ENCODE measurements around the gene MAP2K3.

Gene MAP2K3

GRCh38 chr17:21251337-21252010, 33.0 kb upstream of the MAP2K3 start:
- no peak for DNase-seq (ENCODE audit: insufficient read length, low spot score)
- TF ChIP-seq POU2F2 (IDR thresholded peaks at IDR 0.05; ENCODE audit: low read depth, low read length): no peak
- no peak for TF ChIP-seq TAF1 (IDR thresholded peaks at IDR 0.05; ENCODE audit: low read depth, low read length)
- TF ChIP-seq POLR2A (IDR thresholded peaks at IDR 0.05; ENCODE audit: low read depth, low read length): no peak
- TF ChIP-seq PAX5 (IDR thresholded peaks at IDR 0.05; ENCODE audit: insufficient read depth, low read length, severe bottlenecking): no peak
- TF ChIP-seq POLR2AphosphoS5 (IDR thresholded peaks at IDR 0.05; ENCODE audit: low read depth, low read length): no peak
- TF ChIP-seq SPI1 (IDR thresholded peaks at IDR 0.05; ENCODE audit: low read depth, low read length): no peak
- FAIRE-seq: no peak

- DNase-seq (ENCODE audit: insufficient read length, low spot score) (no peak), FAIRE-seq (no peak)
- TF ChIP-seq POU2F2 (IDR thresholded peaks at IDR 0.05; ENCODE audit: low read depth, low read length): no peak
- no peak for TF ChIP-seq PAX5 (IDR thresholded peaks at IDR 0.05; ENCODE audit: insufficient read depth, low read length, severe bottlenecking)
- TF ChIP-seq TAF1 (IDR thresholded peaks at IDR 0.05; ENCODE audit: low read depth, low read length): no peak
- no peak for TF ChIP-seq POLR2AphosphoS5 (IDR thresholded peaks at IDR 0.05; ENCODE audit: low read depth, low read length)
- no peak for TF ChIP-seq SPI1 (IDR thresholded peaks at IDR 0.05; ENCODE audit: low read depth, low read length)
- TF ChIP-seq POLR2A (IDR thresholded peaks at IDR 0.05; ENCODE audit: low read depth, low read length): no peak
Measured at GRCh38 chr17:21252289-21252795, 32.2 kb upstream of the MAP2K3 start.

- FAIRE-seq (peak; percentile 71), DNase-seq (ENCODE audit: insufficient read length, low spot score) (peak; percentile 86)
- TF ChIP-seq SPI1 (IDR thresholded peaks at IDR 0.05; ENCODE audit: low read depth, low read length) (no peak), POU2F2 (IDR thresholded peaks at IDR 0.05; ENCODE audit: low read depth, low read length) (no peak), POLR2AphosphoS5 (IDR thresholded peaks at IDR 0.05; ENCODE audit: low read depth, low read length) (no peak), POLR2A (IDR thresholded peaks at IDR 0.05; ENCODE audit: low read depth, low read length) (no peak), PAX5 (IDR thresholded peaks at IDR 0.05; ENCODE audit: insufficient read depth, low read length, severe bottlenecking) (no peak), TAF1 (IDR thresholded peaks at IDR 0.05; ENCODE audit: low read depth, low read length) (no peak)
Measured at GRCh38 chr17:21252796-21253645, 31.5 kb upstream of the MAP2K3 start, which contains the start of gene NATD1. NATD1 (minus strand) TSS chr17:21253410; CDS start chr17:21253264, 146 bp downstream.

GRCh38 chr17:21253646-21254441, 30.7 kb upstream of the MAP2K3 start:
- TF ChIP-seq POLR2AphosphoS5 (IDR thresholded peaks at IDR 0.05; ENCODE audit: low read depth, low read length) (no peak), TAF1 (IDR thresholded peaks at IDR 0.05; ENCODE audit: low read depth, low read length) (no peak), POLR2A (IDR thresholded peaks at IDR 0.05; ENCODE audit: low read depth, low read length) (no peak)
- no peak for DNase-seq (ENCODE audit: insufficient read length, low spot score)
- FAIRE-seq: peak; percentile 61

GRCh38 chr17:21258593-21258992, 25.9 kb upstream of the MAP2K3 start:
- TF ChIP-seq TAF1 (IDR thresholded peaks at IDR 0.05; ENCODE audit: low read depth, low read length) (no peak), PAX5 (IDR thresholded peaks at IDR 0.05; ENCODE audit: insufficient read depth, low read length, severe bottlenecking) (no peak), SPI1 (IDR thresholded peaks at IDR 0.05; ENCODE audit: low read depth, low read length) (no peak), POLR2A (IDR thresholded peaks at IDR 0.05; ENCODE audit: low read depth, low read length) (no peak), POU2F2 (IDR thresholded peaks at IDR 0.05; ENCODE audit: low read depth, low read length) (no peak), POLR2AphosphoS5 (IDR thresholded peaks at IDR 0.05; ENCODE audit: low read depth, low read length) (no peak)
- FAIRE-seq (no peak), DNase-seq (ENCODE audit: insufficient read length, low spot score) (no peak)

GRCh38 chr17:21262259-21262993, 22.1 kb upstream of the MAP2K3 start:
- TF ChIP-seq POLR2AphosphoS5 (IDR thresholded peaks at IDR 0.05; ENCODE audit: low read depth, low read length) (no peak), TAF1 (IDR thresholded peaks at IDR 0.05; ENCODE audit: low read depth, low read length) (no peak), PAX5 (IDR thresholded peaks at IDR 0.05; ENCODE audit: insufficient read depth, low read length, severe bottlenecking) (no peak), POLR2A (IDR thresholded peaks at IDR 0.05; ENCODE audit: low read depth, low read length) (no peak), SPI1 (IDR thresholded peaks at IDR 0.05; ENCODE audit: low read depth, low read length) (no peak), POU2F2 (IDR thresholded peaks at IDR 0.05; ENCODE audit: low read depth, low read length) (no peak)
- no peak for DNase-seq (ENCODE audit: insufficient read length, low spot score)
- FAIRE-seq: no peak

- TF ChIP-seq POLR2A (IDR thresholded peaks at IDR 0.05; ENCODE audit: low read depth, low read length) (no peak), POU2F2 (IDR thresholded peaks at IDR 0.05; ENCODE audit: low read depth, low read length) (no peak), PAX5 (IDR thresholded peaks at IDR 0.05; ENCODE audit: insufficient read depth, low read length, severe bottlenecking) (no peak), POLR2AphosphoS5 (IDR thresholded peaks at IDR 0.05; ENCODE audit: low read depth, low read length) (no peak), TAF1 (IDR thresholded peaks at IDR 0.05; ENCODE audit: low read depth, low read length) (no peak), SPI1 (IDR thresholded peaks at IDR 0.05; ENCODE audit: low read depth, low read length) (no peak)
- FAIRE-seq (no peak), DNase-seq (ENCODE audit: insufficient read length, low spot score) (no peak)
Measured at GRCh38 chr17:21263376-21263775, 21.1 kb upstream of the MAP2K3 start.

- no peak for TF ChIP-seq POLR2A (IDR thresholded peaks at IDR 0.05; ENCODE audit: low read depth, low read length)
- TF ChIP-seq POU2F2 (IDR thresholded peaks at IDR 0.05; ENCODE audit: low read depth, low read length): no peak
- no peak for TF ChIP-seq POLR2AphosphoS5 (IDR thresholded peaks at IDR 0.05; ENCODE audit: low read depth, low read length)
- no peak for TF ChIP-seq TAF1 (IDR thresholded peaks at IDR 0.05; ENCODE audit: low read depth, low read length)
- TF ChIP-seq PAX5 (IDR thresholded peaks at IDR 0.05; ENCODE audit: insufficient read depth, low read length, severe bottlenecking): no peak
- TF ChIP-seq SPI1 (IDR thresholded peaks at IDR 0.05; ENCODE audit: low read depth, low read length): no peak
- DNase-seq (ENCODE audit: insufficient read length, low spot score) (no peak), FAIRE-seq (no peak)
Measured at GRCh38 chr17:21268596-21269188, 15.8 kb upstream of the MAP2K3 start.

All from GM12891 (cell line).